Measurements from ENCODE around the gene TSPAN9. TPM values are rescaled to one million over a fixed set of nuclear protein-coding genes. Genes with fewer than 3 reads are reported as not detected.
"Not testable (repeated sequence)": the region's sequence is repeated elsewhere in the genome, so short reads cannot be mapped to it uniquely, and the experiment has no call there.

The TSPAN9 gene
- total RNA-seq, 1 donor from 2014 or later, result 109 TPM

DNA sequence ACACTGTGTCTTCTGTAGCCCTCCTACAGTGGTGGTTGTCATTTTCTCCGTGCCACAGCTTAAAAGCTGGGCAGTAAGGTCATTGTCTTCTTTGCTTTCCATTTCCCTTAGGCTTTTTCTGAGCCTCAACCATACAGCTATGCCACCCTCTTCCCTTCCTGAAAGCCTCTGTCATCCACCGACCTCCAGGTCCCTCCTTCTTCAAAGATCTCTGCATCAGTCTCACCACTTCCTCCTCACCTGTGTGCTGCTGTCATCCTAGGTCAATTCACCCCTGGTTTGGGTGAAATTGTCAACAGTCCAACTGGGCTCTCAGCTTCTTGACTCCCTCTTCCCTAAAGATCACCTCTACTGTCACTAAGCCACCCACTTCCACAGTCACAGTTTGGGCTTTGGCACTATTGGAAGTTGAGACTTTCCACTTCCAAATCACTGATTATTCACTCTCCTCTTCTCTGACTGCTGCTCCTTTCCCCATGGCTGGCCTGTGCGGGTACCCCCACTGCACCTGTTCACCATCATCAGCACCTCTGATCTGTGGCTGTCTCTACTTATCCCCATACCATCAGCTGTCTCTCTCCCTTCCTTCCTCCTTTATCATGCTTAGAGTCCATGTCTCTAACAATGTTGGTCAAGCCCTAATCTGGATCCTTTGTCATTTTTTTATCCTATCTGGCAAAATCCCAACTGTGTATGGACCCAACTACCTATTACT is 15.5 kb upstream of the TSPAN9 start:
- peaks cover 0 to 4% of the 10 kb centered on the region in 2 donors for H3K9me3 ChIP-seq
- H3K27ac ChIP-seq, result no peak overlapping the region
- H3K4me3 ChIP-seq, result no peak overlapping the region
- intact Hi-C loops (cut with DNase I), result no loop called here
- no peaks in the 10 kb centered on the region for H3K36me3 ChIP-seq
- TF ChIP-seq, protein P1, sequence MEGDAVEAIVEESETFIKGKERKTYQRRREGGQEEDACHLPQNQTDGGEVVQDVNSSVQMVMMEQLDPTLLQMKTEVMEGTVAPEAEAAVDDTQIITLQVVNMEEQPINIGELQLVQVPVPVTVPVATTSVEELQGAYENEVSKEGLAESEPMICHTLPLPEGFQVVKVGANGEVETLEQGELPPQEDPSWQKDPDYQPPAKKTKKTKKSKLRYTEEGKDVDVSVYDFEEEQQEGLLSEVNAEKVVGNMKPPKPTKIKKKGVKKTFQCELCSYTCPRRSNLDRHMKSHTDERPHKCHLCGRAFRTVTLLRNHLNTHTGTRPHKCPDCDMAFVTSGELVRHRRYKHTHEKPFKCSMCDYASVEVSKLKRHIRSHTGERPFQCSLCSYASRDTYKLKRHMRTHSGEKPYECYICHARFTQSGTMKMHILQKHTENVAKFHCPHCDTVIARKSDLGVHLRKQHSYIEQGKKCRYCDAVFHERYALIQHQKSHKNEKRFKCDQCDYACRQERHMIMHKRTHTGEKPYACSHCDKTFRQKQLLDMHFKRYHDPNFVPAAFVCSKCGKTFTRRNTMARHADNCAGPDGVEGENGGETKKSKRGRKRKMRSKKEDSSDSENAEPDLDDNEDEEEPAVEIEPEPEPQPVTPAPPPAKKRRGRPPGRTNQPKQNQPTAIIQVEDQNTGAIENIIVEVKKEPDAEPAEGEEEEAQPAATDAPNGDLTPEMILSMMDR (IDR thresholded peaks at IDR 0.05), result no peak
- no peaks in the 10 kb centered on the region for H3K27me3 ChIP-seq
- no peaks in the 10 kb centered on the region for H3K4me1 ChIP-seq
- DNase-seq (ENCODE audit: low spot score in 2 of 2), result no peak

DNA sequence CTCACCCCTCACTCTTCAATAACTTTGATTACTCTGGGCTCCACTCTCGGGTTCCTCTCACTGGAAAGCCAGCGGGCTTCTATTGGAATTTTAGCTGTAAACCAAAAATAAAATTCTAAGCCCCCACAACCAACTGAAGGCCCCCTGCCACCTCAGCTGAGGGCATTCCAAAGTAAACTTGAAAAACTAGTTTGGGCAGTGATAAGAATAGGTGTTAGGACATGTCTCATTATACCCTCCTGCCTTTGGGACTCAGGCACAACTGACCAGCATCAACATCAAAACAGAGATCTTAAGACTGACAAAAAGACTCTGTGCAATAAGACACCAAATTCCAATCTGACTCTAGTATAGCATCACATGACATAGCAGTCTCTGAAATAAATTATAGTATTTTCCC is 11.9 kb upstream of the TSPAN9 start:
- DNase-seq (ENCODE audit: low spot score in 2 of 2), result no peak
- Histone ChIP-seq H3K27ac (no peak overlapping the region), H3K4me3 (no peak overlapping the region), H3K4me1 (no peaks in the 10 kb centered on the region), H3K9me3 (peaks cover 0 to 4% of the 10 kb centered on the region in 2 donors), H3K27me3 (no peaks in the 10 kb centered on the region), H3K36me3 (no peaks in the 10 kb centered on the region)
- intact Hi-C loops (cut with DNase I), result no loop called here
- TF ChIP-seq, protein P1 (IDR thresholded peaks at IDR 0.05), result no peak

DNA sequence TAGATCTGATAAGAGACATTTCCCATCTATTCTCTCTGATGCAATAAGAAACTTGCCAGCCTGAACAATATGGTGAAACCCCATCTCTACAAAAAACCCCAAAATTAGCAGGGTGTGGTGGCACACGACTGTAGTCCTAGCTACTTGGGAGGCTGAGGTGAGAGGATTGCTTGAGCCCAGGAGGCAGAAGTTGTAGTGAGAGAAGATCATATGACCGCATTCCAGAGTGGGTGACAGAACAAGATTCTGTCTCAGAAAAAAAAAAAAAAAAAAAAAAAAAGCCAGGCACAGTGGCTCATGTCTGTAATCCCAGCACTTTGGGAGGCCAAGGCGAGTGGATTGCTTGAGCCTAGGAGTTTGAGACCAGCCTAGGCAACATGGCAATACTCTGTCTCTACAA is 11.3 kb upstream of the TSPAN9 start:
- DNase-seq (ENCODE audit: low spot score in 2 of 2); H3K36me3 ChIP-seq; intact Hi-C loops (cut with DNase I); H3K27ac ChIP-seq; H3K4me1 ChIP-seq; H3K27me3 ChIP-seq; H3K4me3 ChIP-seq; H3K9me3 ChIP-seq: not testable (repeated sequence)

DNA sequence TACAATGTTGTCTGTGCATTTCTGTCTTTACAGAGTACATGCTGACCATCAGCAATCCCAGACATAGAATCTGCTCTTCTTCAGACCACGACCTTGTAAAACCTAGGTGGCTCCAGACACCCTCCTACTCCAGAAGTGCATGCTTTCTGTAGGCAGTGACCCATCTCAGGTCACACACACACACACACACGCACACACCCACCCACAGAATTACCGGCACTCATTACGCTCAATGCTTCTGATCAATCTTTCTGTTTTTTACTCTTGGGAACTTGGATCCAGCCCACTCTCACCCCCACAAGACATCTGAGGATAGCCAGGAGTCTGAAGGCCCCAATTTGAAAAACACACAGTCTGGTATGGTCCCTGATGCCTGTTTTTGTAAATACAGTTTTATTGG is 7.5 kb upstream of the TSPAN9 start:
- Histone ChIP-seq H3K4me1 (peaks cover 0 to 10% of the 10 kb centered on the region in 2 donors), H3K27ac (no peak overlapping the region), H3K27me3 (no peaks in the 10 kb centered on the region), H3K4me3 (no peak overlapping the region), H3K9me3 (no peaks in the 10 kb centered on the region), H3K36me3 (no peaks in the 10 kb centered on the region)
- TF ChIP-seq, protein P1 (IDR thresholded peaks at IDR 0.05), result no peak
- DNase-seq (ENCODE audit: low spot score in 2 of 2), result no peak
- intact Hi-C loops (cut with DNase I), result loop anchor here (10.0 kb wide), 1 partner anchor 735 kb away; no protein-coding TSS in a partner anchor

DNA sequence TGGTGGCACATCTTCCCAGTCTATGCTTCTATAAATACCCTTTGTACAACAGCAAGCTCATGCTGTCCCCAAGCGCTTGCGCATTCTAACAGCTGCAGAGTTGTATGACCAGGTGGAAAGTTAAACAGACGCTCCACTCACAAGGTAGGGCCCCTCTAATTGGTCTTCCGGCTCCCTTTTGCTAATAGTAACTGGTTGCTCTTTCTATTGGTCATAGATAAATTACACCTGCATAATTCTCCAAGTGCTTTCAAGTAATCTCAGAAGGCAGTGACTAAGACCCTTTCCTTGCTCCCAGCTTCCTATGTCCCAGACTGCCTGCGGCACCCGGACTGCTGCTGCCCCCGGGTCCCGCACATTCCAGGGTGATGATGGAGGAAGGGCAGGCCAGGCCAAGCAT is 6.1 kb upstream of the TSPAN9 start:
- no peak for DNase-seq (ENCODE audit: low spot score in 2 of 2)
- intact Hi-C loops (cut with DNase I), result loop anchor here (10.0 kb wide), 1 partner anchor 734 kb away; no protein-coding TSS in a partner anchor
- Histone ChIP-seq H3K4me1 (peaks cover under 1 to 10% of the 10 kb centered on the region in 2 donors), H3K27ac (no peak overlapping the region), H3K4me3 (no peak overlapping the region), H3K9me3 (no peaks in the 10 kb centered on the region), H3K27me3 (no peaks in the 10 kb centered on the region), H3K36me3 (no peaks in the 10 kb centered on the region)
- TF ChIP-seq, protein P1 (IDR thresholded peaks at IDR 0.05), result no peak

DNA sequence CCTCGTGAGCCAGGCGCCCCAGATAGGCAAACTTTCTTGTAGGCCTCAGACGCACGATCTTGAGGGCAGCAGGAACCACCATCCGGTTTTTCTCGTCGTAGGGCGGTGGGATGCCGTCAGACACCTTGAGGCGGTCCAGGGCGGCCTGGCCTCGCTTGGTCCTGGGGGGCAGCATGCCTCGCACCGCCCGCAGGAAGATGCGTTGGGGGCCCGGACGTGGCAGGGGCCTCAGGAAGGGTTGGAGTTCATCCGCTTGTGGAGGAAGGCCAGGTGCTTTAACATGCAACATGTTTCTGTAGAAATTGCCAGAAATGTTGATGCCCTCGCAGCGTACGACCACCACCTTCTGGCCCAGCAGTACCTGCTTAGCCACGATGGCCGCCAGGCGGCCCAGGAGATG is 5.5 kb upstream of the TSPAN9 start:
- Histone ChIP-seq H3K27ac (no peak overlapping the region), H3K27me3 (no peaks in the 10 kb centered on the region), H3K4me3 (no peak overlapping the region), H3K4me1 (peaks cover 6 to 15% of the 10 kb centered on the region in 2 donors), H3K9me3 (no peaks in the 10 kb centered on the region), H3K36me3 (no peaks in the 10 kb centered on the region)
- TF ChIP-seq, protein P1 (IDR thresholded peaks at IDR 0.05), result no peak
- no peak for DNase-seq (ENCODE audit: low spot score in 2 of 2)
- intact Hi-C loops (cut with DNase I), result loop anchor here (2.0 to 10.0 kb wide), 2 partner anchors 63 to 733 kb away; no protein-coding TSS in a partner anchor

All from ascending aorta (tissue), 2 donors.